Measurements from ENCODE around the gene USH1C.

Gene USH1C

GRCh38 chr11:17544181-17544622, at the start of gene USH1C:
Gene USH1C (minus strand): TSS chr11:17544416. CDS start chr11:17544307, 109 bp downstream.
- DNase-seq, result no peak

- DNase-seq, result no peak
Observed at GRCh38 chr11:17593466-17594245, 49.4 kb upstream of the USH1C start.

- DNase-seq, result no peak
Observed at GRCh38 chr11:17591293-17591692, 47.1 kb upstream of the USH1C start.

GRCh38 chr11:17590463-17590862, 46.2 kb upstream of the USH1C start:
- DNase-seq, result no peak

- no peak for DNase-seq
Observed at GRCh38 chr11:17588721-17589120, 44.5 kb upstream of the USH1C start.

GRCh38 chr11:17588166-17588565, 44.0 kb upstream of the USH1C start:
- no peak for DNase-seq

GRCh38 chr11:17585911-17586695, 41.9 kb upstream of the USH1C start:
- no peak for DNase-seq

- DNase-seq, result no peak
Observed at GRCh38 chr11:17581732-17582053, 37.5 kb upstream of the USH1C start.

GRCh38 chr11:17581036-17581731, 37.0 kb upstream of the USH1C start:
- no peak for DNase-seq

GRCh38 chr11:17580271-17580670, 36.1 kb upstream of the USH1C start:
- DNase-seq, result no peak

GRCh38 chr11:17579451-17579850, 35.2 kb upstream of the USH1C start:
- DNase-seq, result no peak

- DNase-seq, result no peak
Observed at GRCh38 chr11:17578958-17579357, 34.7 kb upstream of the USH1C start.

- no peak for DNase-seq
Observed at GRCh38 chr11:17578296-17578695, 34.1 kb upstream of the USH1C start.

- no peak for DNase-seq
Observed at GRCh38 chr11:17575431-17576425, 31.5 kb upstream of the USH1C start.

- DNase-seq, result no peak
Observed at GRCh38 chr11:17574141-17575091, 30.2 kb upstream of the USH1C start.

- no peak for DNase-seq
Observed at GRCh38 chr11:17573526-17573925, 29.3 kb upstream of the USH1C start.

GRCh38 chr11:17572791-17573460, 28.7 kb upstream of the USH1C start:
- DNase-seq, result no peak

- no peak for DNase-seq
Observed at GRCh38 chr11:17572359-17572690, 28.1 kb upstream of the USH1C start.

- DNase-seq, result no peak
Observed at GRCh38 chr11:17571431-17572358, 27.5 kb upstream of the USH1C start.

- no peak for DNase-seq
Observed at GRCh38 chr11:17570034-17570433, 25.8 kb upstream of the USH1C start.

Measured in fibroblast of skin of right quadriceps (primary cell).